ENCODE measurements around the gene JSRP1. TPM values are rescaled to one million over a fixed set of nuclear protein-coding genes. Genes with fewer than 3 reads are reported as not detected.

Gene JSRP1
- total RNA-seq (ENCODE audit: unreplicated experiment) = not detected
- long read RNA-seq = 0 reads

- DNase-seq = peak; percentile 18
- Mint-ChIP-seq H3K9me3 (ENCODE audit: unreplicated experiment) (peaks cover 4% of the 10 kb centered on the region), H3K27ac (ENCODE audit: unreplicated experiment) (no peak within 1 kb of the TSS), H3K4me1 (ENCODE audit: low read depth, unreplicated experiment) (peaks cover 1% of the 10 kb centered on the region), H3K4me3 (ENCODE audit: unreplicated experiment) (no peak within 1 kb of the TSS), H3K27me3 (ENCODE audit: unreplicated experiment) (peaks cover 5% of the 10 kb centered on the region), H3K36me3 (ENCODE audit: unreplicated experiment) (no peaks in the 10 kb centered on the region)
- TF ChIP-seq CTCF (IDR thresholded peaks at IDR 0.05; ENCODE audit: partially characterized antibody, unreplicated experiment) = no peak
Measured at GRCh38 chr19:2255982-2256685, at the start of gene JSRP1. TSS of gene JSRP1 (minus strand) at chr19:2256417. CDS start at chr19:2255314, 1,103 bp downstream.

GRCh38 chr19:2305452-2306280 lies 49.4 kb upstream of the JSRP1 start:
- TF ChIP-seq CTCF (IDR thresholded peaks at IDR 0.05; ENCODE audit: partially characterized antibody, unreplicated experiment) = no peak
- no peak overlapping the region for H3K27ac Mint-ChIP-seq (ENCODE audit: unreplicated experiment)
- no peak overlapping the region for H3K4me3 Mint-ChIP-seq (ENCODE audit: unreplicated experiment)
- peaks cover 8% of the 10 kb centered on the region for H3K9me3 Mint-ChIP-seq (ENCODE audit: unreplicated experiment)
- H3K4me1 Mint-ChIP-seq (ENCODE audit: low read depth, unreplicated experiment) = peaks cover 9% of the 10 kb centered on the region
- H3K36me3 Mint-ChIP-seq (ENCODE audit: unreplicated experiment) = no peaks in the 10 kb centered on the region
- H3K27me3 Mint-ChIP-seq (ENCODE audit: unreplicated experiment) = peaks cover 8% of the 10 kb centered on the region
- no peak for DNase-seq

- Mint-ChIP-seq H3K9me3 (ENCODE audit: unreplicated experiment) (peaks cover 2% of the 10 kb centered on the region), H3K27ac (ENCODE audit: unreplicated experiment) (no peak overlapping the region), H3K4me3 (ENCODE audit: unreplicated experiment) (peak overlapping the region; percentile 55), H3K36me3 (ENCODE audit: unreplicated experiment) (no peaks in the 10 kb centered on the region), H3K27me3 (ENCODE audit: unreplicated experiment) (peaks cover 9% of the 10 kb centered on the region), H3K4me1 (ENCODE audit: low read depth, unreplicated experiment) (peaks cover 7% of the 10 kb centered on the region)
- no peak for DNase-seq
- no peak for TF ChIP-seq CTCF (IDR thresholded peaks at IDR 0.05; ENCODE audit: partially characterized antibody, unreplicated experiment)
Measured at GRCh38 chr19:2303211-2303798, 47.1 kb upstream of the JSRP1 start.

- peak overlapping the region; percentile 55 for H3K4me3 Mint-ChIP-seq (ENCODE audit: unreplicated experiment)
Measured at GRCh38 chr19:2302319-2303210, 46.3 kb upstream of the JSRP1 start.

More at GRCh38 chr19:2302319-2303210, 46.3 kb upstream of the JSRP1 start:
- H3K27ac Mint-ChIP-seq (ENCODE audit: unreplicated experiment) = no peak overlapping the region
- peaks cover 9% of the 10 kb centered on the region for H3K27me3 Mint-ChIP-seq (ENCODE audit: unreplicated experiment)
- peaks cover 7% of the 10 kb centered on the region for H3K4me1 Mint-ChIP-seq (ENCODE audit: low read depth, unreplicated experiment)
- TF ChIP-seq CTCF (IDR thresholded peaks at IDR 0.05; ENCODE audit: partially characterized antibody, unreplicated experiment) = no peak
- H3K9me3 Mint-ChIP-seq (ENCODE audit: unreplicated experiment) = peaks cover 2% of the 10 kb centered on the region
- H3K36me3 Mint-ChIP-seq (ENCODE audit: unreplicated experiment) = no peaks in the 10 kb centered on the region
- peak; percentile 50 for DNase-seq

Measured in glutamatergic neuron (in vitro differentiated cells).